Osteoblast (primary cell): ENCODE data around the gene SCN10A. TPM values are rescaled to one million over a fixed set of nuclear protein-coding genes. Genes with fewer than 3 reads are reported as not detected.
A peak's percentile ranks its signal among the peaks of the same experiment; 100 is the strongest.

Source experiments
- DNase-seq: peaks from one replicate; pipeline ENCODE4 v3.0.0; 2011; ENCODE audit warnings: low spot score, mixed read lengths; ENCODE audit not compliant: insufficient read length; ENCODE audit errors: missing footprints
- H2AFZ ChIP-seq: 2 replicates; pipeline ENCODE4 v1.6.0; 2011; ENCODE audit warnings: mild to moderate bottlenecking, low read length
- H3K27ac ChIP-seq: 2 replicates; pipeline ENCODE4 v1.5.1; 2011; ENCODE audit warnings: mild to moderate bottlenecking, low read depth, low read length, moderate library complexity
- H3K27me3 ChIP-seq: 2 replicates; pipeline ENCODE4 v1.6.0; 2012; ENCODE audit warnings: mild to moderate bottlenecking, control low read depth, inconsistent platforms, low read length, moderate library complexity; ENCODE audit not compliant: insufficient read depth
- H3K36me3 ChIP-seq: 2 replicates; pipeline ENCODE4 v1.5.1; 2011; ENCODE audit warnings: mild to moderate bottlenecking, low read length, control low read depth, moderate library complexity; ENCODE audit not compliant: insufficient read depth
- H3K4me1 ChIP-seq: 2 replicates; pipeline ENCODE4 v1.5.1; 2011; ENCODE audit warnings: mild to moderate bottlenecking, low read length, control low read depth, moderate library complexity; ENCODE audit not compliant: insufficient read depth
- H3K4me2 ChIP-seq: 2 replicates; pipeline ENCODE4 v1.6.0; 2011; ENCODE audit warnings: mild to moderate bottlenecking, low read length; ENCODE audit not compliant: insufficient read depth
- H3K4me3 ChIP-seq: fragments of 200-600 bp; sonication (generic); 3 replicates; pipeline ENCODE4 v1.5.1; 2012; ENCODE audit warnings: mild to moderate bottlenecking, low read length, inconsistent platforms; ENCODE audit not compliant: insufficient read depth
- H3K79me2 ChIP-seq: 2 replicates; pipeline ENCODE4 v1.6.0; 2012; ENCODE audit warnings: mild to moderate bottlenecking, low read length, control low read depth, inconsistent platforms; ENCODE audit not compliant: insufficient read depth
- H3K9me3 ChIP-seq: 2 replicates; pipeline ENCODE4 v1.5.1; 2011; ENCODE audit warnings: low read depth, low read length, control low read depth
- H4K20me1 ChIP-seq: 2 replicates; pipeline ENCODE4 v1.6.0; 2012; ENCODE audit warnings: mild to moderate bottlenecking, low read length, control low read depth; ENCODE audit not compliant: insufficient read depth
- total RNA-seq: library from RNA; depleted of rRNA; stranded (reverse); fragments of >200 nt; gene quantifications from 2 replicates; pipeline ENCODE4 v1.2.3, GENCODE V29; 2012
- TF ChIP-seq, protein P1 (sequence below): IDR thresholded peaks from 2 replicates; pipeline ENCODE4 v1.5.1; 2011; ENCODE audit warnings: mild to moderate bottlenecking, low read depth, low read length, moderate library complexity; ENCODE audit errors: extremely low read depth

The SCN10A gene
- total RNA-seq, 1 donor: not detected

DNA sequence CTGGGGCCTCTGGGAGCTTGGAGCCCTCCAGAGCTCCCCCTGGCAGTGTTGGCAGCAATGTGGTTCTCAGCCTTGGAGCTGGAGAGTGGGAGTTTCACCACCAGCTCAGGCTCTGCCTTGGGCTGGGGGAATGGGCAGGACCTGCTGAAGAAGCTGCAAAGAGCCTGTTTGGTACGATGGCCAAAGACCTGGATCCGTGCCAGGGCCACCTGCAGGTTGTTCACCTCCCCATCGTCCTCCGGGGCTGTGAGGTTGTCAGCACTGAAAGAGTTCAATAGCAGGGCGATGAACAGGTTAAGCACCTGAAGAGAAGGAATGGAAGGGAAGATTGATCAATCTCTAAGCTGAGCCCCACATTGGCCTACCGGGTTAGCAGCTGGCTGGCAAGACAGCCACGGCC lies 89.3 kb downstream of the SCN10A start:
- Histone ChIP-seq H3K4me2 (no peak overlapping the region), H4K20me1 (no peaks in the 10 kb centered on the region), H3K27me3 (peaks cover 6% of the 10 kb centered on the region), H3K4me1 (peaks cover 2% of the 10 kb centered on the region), H3K4me3 (no peak overlapping the region), H3K27ac (no peak overlapping the region), H3K36me3 (no peaks in the 10 kb centered on the region), H2AFZ (no peak overlapping the region), H3K79me2 (no peaks in the 10 kb centered on the region), H3K9me3 (no peaks in the 10 kb centered on the region)
- TF ChIP-seq, protein P1, sequence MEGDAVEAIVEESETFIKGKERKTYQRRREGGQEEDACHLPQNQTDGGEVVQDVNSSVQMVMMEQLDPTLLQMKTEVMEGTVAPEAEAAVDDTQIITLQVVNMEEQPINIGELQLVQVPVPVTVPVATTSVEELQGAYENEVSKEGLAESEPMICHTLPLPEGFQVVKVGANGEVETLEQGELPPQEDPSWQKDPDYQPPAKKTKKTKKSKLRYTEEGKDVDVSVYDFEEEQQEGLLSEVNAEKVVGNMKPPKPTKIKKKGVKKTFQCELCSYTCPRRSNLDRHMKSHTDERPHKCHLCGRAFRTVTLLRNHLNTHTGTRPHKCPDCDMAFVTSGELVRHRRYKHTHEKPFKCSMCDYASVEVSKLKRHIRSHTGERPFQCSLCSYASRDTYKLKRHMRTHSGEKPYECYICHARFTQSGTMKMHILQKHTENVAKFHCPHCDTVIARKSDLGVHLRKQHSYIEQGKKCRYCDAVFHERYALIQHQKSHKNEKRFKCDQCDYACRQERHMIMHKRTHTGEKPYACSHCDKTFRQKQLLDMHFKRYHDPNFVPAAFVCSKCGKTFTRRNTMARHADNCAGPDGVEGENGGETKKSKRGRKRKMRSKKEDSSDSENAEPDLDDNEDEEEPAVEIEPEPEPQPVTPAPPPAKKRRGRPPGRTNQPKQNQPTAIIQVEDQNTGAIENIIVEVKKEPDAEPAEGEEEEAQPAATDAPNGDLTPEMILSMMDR: no peak
- DNase-seq: no peak

DNA sequence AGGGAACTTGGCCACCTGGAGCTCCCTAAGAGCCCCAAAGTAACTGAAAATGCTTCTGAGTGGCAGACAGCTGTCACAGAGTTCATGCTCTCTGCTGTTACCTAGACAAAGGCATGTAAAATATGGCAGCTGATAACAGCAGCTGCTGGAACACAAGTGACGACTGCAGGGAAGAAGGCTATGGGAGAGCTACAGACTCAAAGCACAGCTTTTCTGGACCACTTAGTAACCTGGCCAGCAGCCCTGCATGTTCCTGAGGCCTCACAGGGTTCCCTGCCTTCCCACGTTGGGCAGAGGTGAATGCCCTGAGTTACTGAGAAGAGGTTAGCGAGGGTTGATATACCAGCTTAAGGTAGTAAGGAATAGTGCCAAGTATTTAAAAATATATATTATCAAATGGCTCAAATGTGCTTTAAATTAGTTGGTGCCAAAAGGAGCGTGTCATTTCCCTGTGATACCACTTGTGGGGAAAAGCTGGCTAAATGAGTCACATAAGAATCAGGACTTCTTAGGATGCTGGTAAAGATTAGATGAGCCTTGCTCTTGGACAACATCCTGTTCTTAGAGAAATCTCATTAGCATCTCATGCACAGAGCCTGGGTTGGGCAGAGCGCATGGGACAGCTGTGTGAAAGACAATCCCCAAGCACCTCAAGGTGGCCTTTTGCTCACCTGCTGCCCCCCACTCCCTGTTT lies 90.1 kb downstream of the SCN10A start:
- no peaks in the 10 kb centered on the region for H3K36me3 ChIP-seq
- TF ChIP-seq, protein P1: no peak
- DNase-seq: peak; percentile 82
- peaks cover 6% of the 10 kb centered on the region for H3K27me3 ChIP-seq
- no peaks in the 10 kb centered on the region for H3K9me3 ChIP-seq
- no peaks in the 10 kb centered on the region for H4K20me1 ChIP-seq
- no peak overlapping the region for H2AFZ ChIP-seq
- no peak overlapping the region for H3K4me3 ChIP-seq
- no peak overlapping the region for H3K27ac ChIP-seq
- no peaks in the 10 kb centered on the region for H3K79me2 ChIP-seq
- peaks cover 2% of the 10 kb centered on the region for H3K4me1 ChIP-seq
- H3K4me2 ChIP-seq: no peak overlapping the region

DNA sequence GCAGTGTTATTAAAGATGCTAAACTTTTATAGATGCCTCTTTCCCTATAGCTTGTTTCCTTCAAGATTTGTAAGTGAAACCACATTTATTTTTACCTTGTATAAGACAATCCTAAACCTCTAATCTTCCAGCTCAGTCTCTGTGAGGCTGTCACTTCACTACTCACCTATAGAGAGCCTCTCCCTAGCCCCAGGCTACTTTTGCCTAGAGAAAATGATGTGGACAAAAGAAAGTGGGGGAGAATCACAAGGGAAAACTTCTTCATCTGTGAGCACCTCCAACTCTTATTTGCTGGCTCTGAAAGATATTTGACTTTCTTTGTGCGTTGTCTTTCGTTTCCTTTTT lies 91.7 kb downstream of the SCN10A start:
- H3K36me3 ChIP-seq: no peaks in the 10 kb centered on the region
- no peaks in the 10 kb centered on the region for H3K9me3 ChIP-seq
- H3K27ac ChIP-seq: no peak overlapping the region
- H3K79me2 ChIP-seq: no peaks in the 10 kb centered on the region
- H3K4me3 ChIP-seq: no peak overlapping the region
- H4K20me1 ChIP-seq: no peaks in the 10 kb centered on the region
- no peak for DNase-seq
- peaks cover 2% of the 10 kb centered on the region for H3K4me1 ChIP-seq
- H2AFZ ChIP-seq: no peak overlapping the region
- peaks cover 10% of the 10 kb centered on the region for H3K27me3 ChIP-seq
- TF ChIP-seq, protein P1: no peak
- no peak overlapping the region for H3K4me2 ChIP-seq

DNA sequence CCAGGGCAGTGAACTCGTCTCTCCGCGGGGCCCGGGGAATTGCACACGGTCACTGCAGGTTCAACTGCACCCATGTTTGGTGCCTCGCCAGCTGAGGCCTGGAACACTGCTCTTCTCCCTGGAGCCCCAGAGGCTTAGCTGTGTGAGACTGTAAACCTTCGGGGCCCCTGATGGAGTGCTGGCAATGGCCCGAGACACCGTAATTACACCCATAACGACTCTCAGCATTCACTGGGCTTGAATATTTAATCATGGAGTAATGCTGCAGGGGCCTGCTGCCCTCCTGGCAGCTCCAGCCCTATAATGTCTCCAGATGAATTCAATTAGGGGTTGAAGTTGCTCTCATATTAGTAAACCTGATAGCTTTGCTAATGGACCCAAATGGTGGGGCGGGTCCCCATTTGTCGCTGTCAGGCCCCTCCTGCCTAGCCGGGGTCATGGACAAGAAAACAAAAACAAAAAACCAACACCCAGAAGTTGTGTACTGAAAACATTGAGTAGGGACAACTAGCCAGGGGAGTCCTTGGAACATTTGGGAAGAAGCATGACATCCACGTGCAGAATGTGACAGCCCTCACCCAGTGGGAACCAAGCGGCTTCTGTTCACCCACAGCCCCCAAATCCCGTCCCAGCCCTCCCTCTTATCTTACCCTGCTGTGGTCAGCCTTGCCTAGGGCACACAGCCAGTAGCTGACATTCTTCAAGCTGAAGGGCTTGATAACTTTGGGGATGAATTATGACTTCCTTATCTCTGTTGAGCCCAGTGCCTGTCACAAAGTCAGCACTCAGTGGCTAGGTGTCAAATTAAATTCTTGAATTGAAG lies 92.2 kb downstream of the SCN10A start:
- Histone ChIP-seq H3K27me3 (peaks cover 10% of the 10 kb centered on the region), H4K20me1 (no peaks in the 10 kb centered on the region), H2AFZ (no peak overlapping the region), H3K27ac (no peak overlapping the region), H3K36me3 (no peaks in the 10 kb centered on the region), H3K79me2 (no peaks in the 10 kb centered on the region), H3K4me3 (no peak overlapping the region), H3K4me2 (no peak overlapping the region), H3K4me1 (peaks cover 2% of the 10 kb centered on the region), H3K9me3 (no peaks in the 10 kb centered on the region)
- TF ChIP-seq, protein P1: no peak
- DNase-seq: no peak
